HEK293T (cell line): Measurements from ENCODE around the gene SSBP1.
"Not testable (repeated sequence)": the region's sequence is repeated elsewhere in the genome, so short reads cannot be mapped to it uniquely, and the experiment has no call there.

Experiments used
- CTCF ChIA-PET: fragments of 350-600 bp; formaldehyde crosslinking; extraction: SDS; loops from one replicate; lab custom pipeline; 2021; ENCODE audit warnings: antibody characterized with exemption, inconsistent platforms; lab: Yijun Ruan, JAX
- POLR2A ChIA-PET: fragments of 350-600 bp; formaldehyde crosslinking; extraction: SDS; loops from one replicate; lab custom pipeline; 2020; ENCODE audit warnings: antibody characterized with exemption, inconsistent platforms; lab: Yijun Ruan, JAX
- DNase-seq: peaks from one replicate; pipeline ENCODE4 v3.0.0; 2012; ENCODE audit warnings: mixed read lengths; ENCODE audit errors: extremely low spot score
- ARNT ChIP-seq: fragments of 450-650 bp; IDR thresholded peaks from 2 replicates; pipeline ENCODE4 v1.6.1; 2017; ENCODE audit warnings: mild to moderate bottlenecking
- BHLHE40 ChIP-seq: fragments of 450-650 bp; IDR thresholded peaks from 2 replicates; pipeline ENCODE4 v1.6.1; 2016; ENCODE audit warnings: mild to moderate bottlenecking, moderate library complexity, borderline replicate concordance
- CTBP1 ChIP-seq: fragments of 450-650 bp; IDR thresholded peaks from 2 replicates; pipeline ENCODE4 v1.6.1; 2016; ENCODE audit warnings: borderline replicate concordance
- ELF4 ChIP-seq: fragments of 450-650 bp; IDR thresholded peaks from 2 replicates; pipeline ENCODE4 v1.6.1; 2017; ENCODE audit warnings: antibody characterized with exemption
- FOXA1 ChIP-seq: fragments of 450-650 bp; IDR thresholded peaks from 2 replicates; pipeline ENCODE4 v1.6.1; 2016; ENCODE audit warnings: mild to moderate bottlenecking
- FOXK2 ChIP-seq: fragments of 450-650 bp; IDR thresholded peaks from 2 replicates; pipeline ENCODE4 v1.6.1; 2016; ENCODE audit warnings: mild to moderate bottlenecking
- FOXM1 ChIP-seq: fragments of 450-650 bp; IDR thresholded peaks from 2 replicates; pipeline ENCODE4 v1.6.1; 2017; ENCODE audit warnings: mild to moderate bottlenecking, borderline replicate concordance
- HDGF ChIP-seq: fragments of 450-650 bp; IDR thresholded peaks from 2 replicates; pipeline ENCODE4 v1.6.1; 2017; ENCODE audit warnings: antibody characterized with exemption, borderline replicate concordance
- L3MBTL2 ChIP-seq: fragments of 450-650 bp; conservative IDR thresholded peaks from 2 replicates; pipeline ENCODE4 v1.6.1; 2016; ENCODE audit warnings: mild to moderate bottlenecking
- LEF1 ChIP-seq: fragments of 450-650 bp; IDR thresholded peaks from 2 replicates; pipeline ENCODE4 v1.6.1; 2017; ENCODE audit warnings: mild to moderate bottlenecking, borderline replicate concordance
- NFRKB ChIP-seq: fragments of 450-650 bp; IDR thresholded peaks from 2 replicates; pipeline ENCODE4 v1.6.1; 2016; ENCODE audit warnings: mild to moderate bottlenecking, moderate library complexity
- SP1 ChIP-seq: fragments of 450-650 bp; IDR thresholded peaks from 2 replicates; pipeline ENCODE4 v1.6.1; 2017
- SUZ12 ChIP-seq: fragments of 450-650 bp; IDR thresholded peaks from 2 replicates; pipeline ENCODE4 v1.6.1; 2016; ENCODE audit warnings: mild to moderate bottlenecking
- TARDBP ChIP-seq: fragments of 450-650 bp; IDR thresholded peaks from 2 replicates; pipeline ENCODE4 v1.6.1; 2016
- ZNF384 ChIP-seq: fragments of 450-650 bp; IDR thresholded peaks from 2 replicates; pipeline ENCODE4 v1.6.1; 2016
- TF ChIP-seq, protein P1 (sequence below): fragments of 450-650 bp; IDR thresholded peaks from 2 replicates; pipeline ENCODE4 v1.6.1; 2016

Gene SSBP1, protein sequence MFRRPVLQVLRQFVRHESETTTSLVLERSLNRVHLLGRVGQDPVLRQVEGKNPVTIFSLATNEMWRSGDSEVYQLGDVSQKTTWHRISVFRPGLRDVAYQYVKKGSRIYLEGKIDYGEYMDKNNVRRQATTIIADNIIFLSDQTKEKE

DNA sequence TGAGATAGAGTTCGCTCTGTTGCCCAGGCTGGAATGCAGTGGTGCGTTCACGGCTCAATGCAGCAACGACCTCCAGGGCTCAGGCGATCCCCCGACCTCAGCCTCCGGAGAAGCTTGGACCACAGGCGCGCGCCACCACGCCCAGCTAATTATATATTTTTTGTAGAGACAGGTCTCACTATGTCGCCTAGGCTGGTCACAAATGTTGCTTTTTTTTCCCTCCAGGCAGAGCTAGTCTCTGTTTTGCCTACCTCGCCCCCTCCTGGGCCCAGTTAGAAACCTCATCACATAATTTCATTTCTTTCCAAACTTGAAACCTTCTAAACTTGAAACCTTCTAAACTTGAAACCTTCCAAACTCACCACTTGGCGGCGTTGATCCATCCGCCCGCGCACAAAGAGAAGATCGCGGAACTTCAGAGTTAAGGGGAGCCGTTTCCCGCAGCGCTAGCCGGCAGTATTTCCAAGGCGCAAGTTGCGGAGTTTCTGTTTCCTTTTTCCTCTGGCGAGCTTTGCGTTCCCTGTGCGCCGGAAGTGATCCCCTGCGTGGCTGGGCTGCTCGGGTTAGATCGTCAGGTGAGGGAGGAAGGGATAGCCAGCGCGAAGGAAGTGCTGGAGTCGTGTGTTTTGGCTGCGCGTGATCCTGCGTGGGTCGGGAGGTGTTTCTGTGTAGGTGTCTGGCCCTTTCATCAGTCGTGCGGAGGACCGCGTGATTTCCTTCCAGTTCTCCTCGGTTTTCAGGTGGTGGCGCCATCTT, at the start of gene SSBP1:
SSBP1 (plus strand) TSS at position 523 of the 756 bp plus-strand sequence. CDS start 809 bp downstream, outside the sequence.
- CTCF ChIA-PET = interaction anchor here (0.6 to 2.9 kb wide), 22 partner anchors 9 to 1236 kb away, joined by 3 to 18 read pairs (median 4); partner anchors contain the start of gene DENND11
- POLR2A ChIA-PET = interaction anchor here (0.5 to 2.2 kb wide), 34 partner anchors 9 to 723 kb away, joined by 3 to 26 read pairs (median 4); partner anchors contain the start of genes AGK, DENND11, MRPS33 and TAS2R3
- peak; percentile 85 for TF ChIP-seq NFRKB
- TF ChIP-seq FOXM1 = peak; percentile 85
- TF ChIP-seq L3MBTL2 = peak; percentile 76
- TF ChIP-seq LEF1 = no peak
- TF ChIP-seq SP1 = no peak
- peak; percentile 96 for TF ChIP-seq FOXK2
- TF ChIP-seq TARDBP = no peak
- peak; percentile 99 for TF ChIP-seq CTBP1
- peak; percentile 88 for TF ChIP-seq ARNT
- TF ChIP-seq, protein P1, sequence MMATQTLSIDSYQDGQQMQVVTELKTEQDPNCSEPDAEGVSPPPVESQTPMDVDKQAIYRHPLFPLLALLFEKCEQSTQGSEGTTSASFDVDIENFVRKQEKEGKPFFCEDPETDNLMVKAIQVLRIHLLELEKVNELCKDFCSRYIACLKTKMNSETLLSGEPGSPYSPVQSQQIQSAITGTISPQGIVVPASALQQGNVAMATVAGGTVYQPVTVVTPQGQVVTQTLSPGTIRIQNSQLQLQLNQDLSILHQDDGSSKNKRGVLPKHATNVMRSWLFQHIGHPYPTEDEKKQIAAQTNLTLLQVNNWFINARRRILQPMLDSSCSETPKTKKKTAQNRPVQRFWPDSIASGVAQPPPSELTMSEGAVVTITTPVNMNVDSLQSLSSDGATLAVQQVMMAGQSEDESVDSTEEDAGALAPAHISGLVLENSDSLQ = peak; percentile 27; the same call in 1 of the 2 replicates
- peak; percentile 90 for TF ChIP-seq ELF4
- TF ChIP-seq ZNF384 = peak; percentile 88
- peak; percentile 94 for DNase-seq

DNA sequence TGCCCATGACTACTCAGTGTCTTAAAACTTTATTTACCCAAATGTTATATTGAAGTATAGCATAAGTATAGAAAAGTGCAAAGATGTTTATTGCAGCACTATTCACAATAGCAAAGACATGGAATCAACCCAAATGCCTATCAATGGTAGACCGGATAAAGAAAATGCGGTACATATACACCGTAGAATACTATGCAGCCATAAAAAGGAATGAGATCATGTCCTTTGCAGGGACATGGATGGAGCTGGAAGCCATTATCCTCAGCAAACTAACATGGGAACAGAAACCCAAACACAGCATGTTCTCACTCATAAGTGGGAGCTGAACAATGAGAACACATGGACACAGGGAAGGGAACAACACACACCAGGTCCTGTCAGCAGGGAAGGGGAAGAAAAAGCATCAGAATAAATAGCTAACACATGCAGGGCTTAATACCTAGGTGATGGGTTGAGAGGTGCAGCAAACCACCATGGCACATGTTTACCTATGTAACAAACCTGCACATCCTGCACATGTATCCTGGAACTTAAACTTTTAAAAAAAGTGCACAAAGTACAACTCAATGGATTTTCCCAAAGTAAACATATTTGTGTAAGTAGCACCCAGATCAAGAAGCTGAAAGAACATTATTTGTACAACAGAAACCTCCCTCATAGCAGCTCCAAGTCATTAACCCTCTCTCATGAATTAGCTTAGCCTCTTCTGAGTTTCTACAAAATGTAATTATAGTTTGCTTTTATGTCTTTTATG, 48.9 kb upstream of the SSBP1 start:
- CTCF ChIA-PET, DNase-seq: not testable (repeated sequence)
- POLR2A ChIA-PET = interaction anchor here (1.2 to 1.9 kb wide), 4 partner anchors 9 to 49 kb away, joined by 3 to 11 read pairs (median 4); partner anchors contain the start of genes DENND11 and SSBP1

DNA sequence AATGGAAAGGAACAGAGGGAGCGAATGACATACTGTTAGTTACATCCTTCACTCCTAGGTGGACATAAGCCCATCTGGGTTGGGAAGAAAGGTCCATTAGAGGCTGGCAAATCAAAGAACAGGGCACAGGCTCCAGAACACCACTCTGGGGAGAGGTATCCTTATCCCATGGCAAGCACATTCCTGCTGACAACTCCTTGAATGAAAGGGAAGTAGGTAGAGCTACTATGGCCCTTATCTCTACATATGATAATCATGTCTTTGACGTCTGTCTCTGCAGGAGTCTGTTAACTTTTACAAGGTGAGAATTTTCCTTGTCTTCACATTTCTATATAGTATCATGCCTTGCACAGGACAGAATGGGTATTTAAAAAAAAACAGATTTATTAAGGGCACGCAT, 46.6 kb upstream of the SSBP1 start:
- DNase-seq = no peak
- TF ChIP-seq L3MBTL2 (no peak), ELF4 (no peak), CTBP1 (no peak), FOXK2 (no peak), FOXA1 (no peak), FOXM1 (no peak), HDGF (no peak), TARDBP (no peak), ARNT (no peak), LEF1 (no peak)
- ChIA-PET CTCF (no interaction called here), POLR2A (no interaction called here)

DNA sequence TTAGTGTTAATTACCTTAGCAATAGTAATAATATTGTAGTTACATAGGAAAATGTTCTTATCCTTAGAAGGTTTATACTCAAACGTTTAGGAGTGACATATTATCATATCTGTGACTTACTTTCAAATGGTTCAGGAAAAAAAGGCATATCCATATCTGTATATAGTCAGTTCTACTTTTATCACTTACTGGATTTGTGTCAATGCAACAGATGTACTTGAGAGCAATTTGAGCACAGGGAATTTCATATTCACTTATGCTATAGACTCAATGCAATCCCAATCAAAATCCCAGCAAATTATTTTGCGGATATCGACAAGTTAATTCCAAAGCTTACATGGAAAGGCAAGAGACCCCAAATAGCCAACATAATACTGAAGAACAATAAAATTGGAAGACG, 46.2 kb upstream of the SSBP1 start:
- POLR2A ChIA-PET = no interaction called here
- DNase-seq = no peak
- TF ChIP-seq ELF4 (no peak), L3MBTL2 (no peak), SUZ12 (no peak)
- CTCF ChIA-PET = no interaction called here

DNA sequence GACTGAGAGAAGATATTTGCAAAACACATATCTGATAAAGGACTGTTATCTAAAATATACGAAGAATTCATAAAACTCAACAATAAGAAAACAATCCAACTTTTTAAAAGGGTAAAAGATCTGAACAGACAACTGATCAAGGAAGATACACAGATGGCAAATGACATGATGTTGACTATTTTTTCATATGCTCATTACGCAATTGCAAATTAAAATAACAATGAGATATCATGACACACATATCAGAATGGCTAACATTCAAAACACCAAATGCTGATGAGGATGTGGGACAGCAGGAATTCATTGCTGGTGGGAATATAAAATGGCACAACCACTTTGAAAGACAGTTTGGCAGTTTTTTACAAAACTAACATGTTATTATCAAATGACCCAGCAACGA, 45.1 kb upstream of the SSBP1 start:
- no peak for TF ChIP-seq L3MBTL2
- TF ChIP-seq CTBP1 = no peak
- no peak for TF ChIP-seq ARNT
- no peak for TF ChIP-seq FOXA1
- ChIA-PET POLR2A (interaction anchor here (2.0 kb wide), 1 partner anchor 10 kb away, joined by 5 read pairs; the partner anchor contains the start of gene DENND11), CTCF (no interaction called here)
- no peak for DNase-seq

DNA sequence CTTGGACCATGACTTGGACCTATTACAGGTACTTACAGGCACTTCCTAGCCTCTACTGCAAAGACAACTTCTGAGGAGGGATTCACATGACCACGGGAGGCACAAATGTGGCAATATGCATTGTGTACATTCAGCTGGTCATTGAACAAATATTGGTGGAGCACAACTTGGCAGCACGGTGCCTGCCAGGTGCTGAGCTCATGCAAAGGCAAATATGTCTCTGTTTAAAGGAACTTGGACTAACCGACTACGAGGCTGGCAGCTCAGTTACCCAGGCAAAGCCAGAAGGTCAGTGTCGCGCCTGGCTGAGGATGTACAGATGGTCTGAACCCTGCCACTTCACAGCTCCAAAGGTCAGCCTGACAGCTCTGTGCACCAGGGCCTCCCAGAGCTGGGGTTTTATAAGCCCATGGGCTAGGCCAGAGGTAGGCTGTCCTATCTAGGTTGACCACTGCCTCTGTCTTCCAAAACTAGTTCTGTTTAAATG, 42.3 kb upstream of the SSBP1 start:
- ChIA-PET CTCF (interaction anchor here (0.7 kb wide), 2 partner anchors 41 to 42 kb away, joined by 3 read pairs; partner anchors contain the start of gene SSBP1), POLR2A (interaction anchor here (0.9 to 3.5 kb wide), 3 partner anchors 10 to 43 kb away, joined by 3 to 15 read pairs (median 3); partner anchors contain the start of gene SSBP1)
- DNase-seq = no peak
- TF ChIP-seq L3MBTL2 (no peak), BHLHE40 (no peak)

DNA sequence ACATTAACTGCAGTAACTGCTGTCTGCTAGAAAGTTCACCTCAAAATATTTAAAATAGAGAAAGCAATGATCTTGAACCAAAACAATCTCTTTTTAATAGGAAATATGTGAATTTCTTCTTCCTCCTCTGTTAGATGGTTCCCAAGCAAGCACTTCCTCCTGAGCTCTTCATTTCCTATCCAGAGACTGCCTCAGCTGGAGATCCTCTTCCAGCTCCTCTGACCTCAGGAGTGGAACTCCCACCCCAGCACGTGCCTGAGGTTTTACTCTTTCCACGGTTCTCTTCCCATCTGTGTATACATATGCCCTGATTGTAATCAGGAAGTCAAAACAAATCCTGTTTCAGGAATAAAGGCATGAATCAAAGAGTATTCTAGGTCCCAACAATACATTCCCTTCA, 41.8 kb upstream of the SSBP1 start:
- CTCF ChIA-PET = interaction anchor here (0.5 to 0.7 kb wide), 4 partner anchors 41 to 128 kb away, joined by 3 to 4 read pairs (median 3); partner anchors contain the start of gene SSBP1
- DNase-seq = no peak
- TF ChIP-seq NFRKB (no peak), ARNT (no peak)
- POLR2A ChIA-PET = interaction anchor here (0.9 to 3.5 kb wide), 3 partner anchors 11 to 42 kb away, joined by 3 to 15 read pairs (median 3); partner anchors contain the start of gene SSBP1
